HCT116 (cell line): ENCODE results near the gene EIF3B. TPM values are rescaled to one million over a fixed set of nuclear protein-coding genes. Genes with fewer than 3 reads are reported as not detected.

Experiments used
- ATAC-seq: fragments of 200-7000 bp; cut with Tn5 transposase; 2 replicates; pipeline ENCODE4 v1.9.1; 2020; ENCODE audit warnings: mild to moderate bottlenecking, moderate library complexity
- BruUV-seq: library from RNA; stranded (reverse); fragments of 400-500 nt; replicated peaks from 2 replicates; lab custom pipeline; 2021; lab: Mats Ljungman, UMichigan
- CTCF ChIA-PET: fragments of 300-600 bp; sonication (Branson Sonifier 250); formaldehyde crosslinking; loops from one replicate; lab custom pipeline; 2021; ENCODE audit warnings: antibody characterized with exemption; lab: Charles Lee
- POLR2A ChIA-PET: fragments of 300-600, 350-600 bp; sonication (Branson Sonifier 250); formaldehyde crosslinking; loops from one replicate; lab custom pipeline; 2021; ENCODE audit warnings: antibody characterized with exemption; lab: Charles Lee
- RAD21 ChIA-PET, 2 experiments: fragments of 300-600 bp; sonication (Branson Sonifier 250); formaldehyde crosslinking; loops; one replicate each; lab custom pipeline; 2023; ENCODE audit warnings: low total read pairs in 2 of 2; ENCODE audit not compliant: uncharacterized antibody in 2 of 2, unreplicated experiment in 2 of 2, low non-redundant PET in 1 of 2; lab: Charles Lee
- DNase-seq: peaks from one replicate; pipeline ENCODE4 v3.0.0-alpha.2; 2010; ENCODE audit warnings: low read depth, low spot score
- H2AFZ ChIP-seq: fragments of 200-600 bp; shearing (Covaris generic), sonication (generic); 2 replicates; pipeline ENCODE4 v1.6.1; 2017; ENCODE audit warnings: low read depth, mixed run types, mixed read lengths, antibody characterized with exemption, low read length; ENCODE audit not compliant: poor library complexity, severe bottlenecking
- H3K27ac ChIP-seq: 2 replicates; pipeline ENCODE4 v1.5.1; 2012; ENCODE audit warnings: low read depth, low read length
- H3K27me3 ChIP-seq: fragments of 200-600 bp; sonication (generic); 2 replicates; pipeline ENCODE4 v1.6.1; 2016; ENCODE audit warnings: mixed run types, low read length, mixed read lengths; ENCODE audit not compliant: insufficient read depth
- H3K36me3 ChIP-seq, 2 experiments: fragments of 200-500 bp in 1 of 2; fragments of 200-600 bp in 1 of 2; sonication (Bioruptor generic) in 1 of 2; sonication (generic) in 1 of 2; 2 replicates each; pipeline versions ENCODE4 v1.5.1 to v1.6.1; 2014 to 2016; ENCODE audit warnings: low read length in 2 of 2, inconsistent platforms in 1 of 2, mixed read lengths in 1 of 2, mixed run types in 1 of 2; ENCODE audit not compliant: insufficient read depth in 2 of 2, control insufficient read depth in 1 of 2
- H3K4me1 ChIP-seq, 2 experiments: fragments of 200-600 bp in 1 of 2; sonication (generic) in 1 of 2; 2 replicates each; pipeline versions ENCODE4 v1.5.1 to v1.6.1; 2012 to 2017; ENCODE audit warnings: low read length in 2 of 2, inconsistent platforms in 1 of 2, mild to moderate bottlenecking in 1 of 2, mixed read lengths in 1 of 2, mixed run types in 1 of 2, moderate library complexity in 1 of 2; ENCODE audit not compliant: insufficient read depth in 2 of 2, control insufficient read depth in 1 of 2
- H3K4me2 ChIP-seq: fragments of 200-600 bp; sonication (generic); 2 replicates; pipeline ENCODE4 v1.6.1; 2017; ENCODE audit warnings: mixed run types, low read length, mixed read lengths
- H3K4me3 ChIP-seq, 2 experiments: fragments of 200-600 bp in 1 of 2; sonication (generic) in 1 of 2; replicated peaks in 1 of 2; 2 replicates each; pipeline ENCODE4 v1.5.1; 2011 to 2016; ENCODE audit warnings: low read length in 2 of 2, control low read depth in 1 of 2, low read depth in 1 of 2, mild to moderate bottlenecking in 1 of 2, mixed read lengths in 1 of 2, mixed run types in 1 of 2
- H3K79me2 ChIP-seq: fragments of 200-600 bp; sonication (generic); 2 replicates; pipeline ENCODE4 v1.6.1; 2017; ENCODE audit warnings: mild to moderate bottlenecking, mixed run types, low read length, moderate library complexity, mixed read lengths; ENCODE audit not compliant: insufficient read depth
- H3K9ac ChIP-seq: fragments of 200-600 bp; sonication (generic); 2 replicates; pipeline ENCODE4 v1.6.1; 2016; ENCODE audit warnings: low read length, mixed read lengths
- H3K9me2 ChIP-seq: fragments of 200-600 bp; sonication (generic), shearing (Covaris generic); 2 replicates; pipeline ENCODE4 v1.6.1; 2017; ENCODE audit warnings: mixed run types, mild to moderate bottlenecking, moderate library complexity; ENCODE audit not compliant: insufficient read depth
- H3K9me3 ChIP-seq, 2 experiments: fragments of 200-500 bp in 1 of 2; fragments of 200-600 bp in 1 of 2; sonication (Bioruptor generic) in 1 of 2; sonication (generic) in 1 of 2; 2 replicates each; pipeline ENCODE4 v1.6.1; 2014 to 2017; ENCODE audit warnings: low read length in 2 of 2, mixed read lengths in 2 of 2, inconsistent platforms in 1 of 2, low read depth in 1 of 2, mild to moderate bottlenecking in 1 of 2, mixed run types in 1 of 2, moderate library complexity in 1 of 2; ENCODE audit not compliant: control insufficient read depth in 1 of 2, insufficient read depth in 1 of 2
- H4K20me1 ChIP-seq: fragments of 200-600 bp; sonication (generic), shearing (Covaris generic); 2 replicates; pipeline ENCODE4 v1.6.1; 2017; ENCODE audit warnings: mixed run types, mild to moderate bottlenecking, moderate library complexity; ENCODE audit not compliant: insufficient read depth
- CBX3 ChIP-seq: IDR thresholded peaks from 2 replicates; pipeline ENCODE4 v1.6.1; 2012; ENCODE audit warnings: low read depth
- MAX ChIP-seq: IDR thresholded peaks from 2 replicates; pipeline ENCODE4 v1.6.1; 2012
- POLR2AphosphoS5 ChIP-seq: IDR thresholded peaks from 2 replicates; pipeline ENCODE4 v1.6.1; 2011; ENCODE audit warnings: mild to moderate bottlenecking, low read depth, low read length, moderate library complexity
- REST ChIP-seq: IDR thresholded peaks from 2 replicates; pipeline ENCODE4 v1.6.1; 2012; ENCODE audit warnings: low read depth
- TCF7L2 ChIP-seq: IDR thresholded peaks from 2 replicates; pipeline ENCODE4 v1.7.0; 2011; ENCODE audit warnings: borderline replicate concordance, inconsistent platforms; ENCODE audit not compliant: insufficient read depth, insufficient read length; ENCODE audit errors: extremely low read depth
- intact Hi-C: fragments of 100-400 bp; cut with micrococcal nuclease; formaldehyde crosslinking; loops from 2 replicates; pipeline ENCODE4 v1.10.0; 2022
- total RNA-seq: library from RNA; stranded (reverse); gene quantifications from one replicate; pipeline ENCODE4 v1.2.1, GENCODE V29; 2021; ENCODE audit not compliant: unreplicated experiment

The EIF3B gene
- total RNA-seq, 1 experiment from 2014 or later: 324 TPM

DNA sequence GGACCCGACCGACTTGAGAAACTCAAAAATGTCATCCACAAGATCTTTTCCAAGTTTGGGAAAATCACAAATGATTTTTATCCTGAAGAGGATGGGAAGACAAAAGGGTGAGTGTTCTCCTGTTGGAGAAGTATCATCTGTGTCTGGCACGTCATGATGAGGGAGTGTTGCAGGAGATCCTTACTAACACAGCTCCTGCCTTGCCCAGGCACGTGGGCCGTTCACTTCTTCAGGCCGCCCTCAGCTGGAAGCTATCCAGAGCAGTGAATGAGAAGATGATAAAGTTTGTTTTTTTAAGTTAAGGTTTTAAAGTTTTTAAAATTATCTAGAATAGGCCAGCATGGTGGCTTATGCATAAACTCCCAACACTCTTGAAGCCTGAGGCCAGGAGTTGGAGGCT lies 6.2 kb downstream of the EIF3B start:
- Histone ChIP-seq H2AFZ (no peak overlapping the region), H3K79me2 (peaks cover 96% of the 10 kb centered on the region), H3K4me2 (no peak overlapping the region), H3K36me3 (peaks cover 55 to 81% of the 10 kb centered on the region in 2 experiments), H3K9me3 (no peaks in the 10 kb centered on the region), H3K4me3 (no peak overlapping the region), H3K9ac (no peak overlapping the region), H3K27ac (no peak overlapping the region), H3K9me2 (no peaks in the 10 kb centered on the region), H3K4me1 (peaks cover 5 to 18% of the 10 kb centered on the region in 2 experiments; a peak in 3 of 4 replicates), H4K20me1 (peaks cover 57% of the 10 kb centered on the region; the same call in 1 of the 2 replicates), H3K27me3 (no peaks in the 10 kb centered on the region)
- no TSS peak for BruUV-seq
- RAD21 ChIA-PET: no interaction called here
- CTCF ChIA-PET: interaction anchor here (0.6 kb wide), 1 partner anchor 51 kb away, joined by 3 read pairs; no protein-coding TSS in a partner anchor
- intact Hi-C loops: no loop called here
- no peak for ATAC-seq
- TF ChIP-seq REST: no peak
- no peak for TF ChIP-seq CBX3
- TF ChIP-seq TCF7L2: no peak
- no peak for DNase-seq
- POLR2A ChIA-PET: no interaction called here

- TF ChIP-seq POLR2AphosphoS5: no peak
- TF ChIP-seq MAX: no peak
- no peak for TF ChIP-seq TCF7L2
- TF ChIP-seq, all 23 proteins: peak for 0
- H3K36me3 ChIP-seq: peaks cover 65 to 88% of the 10 kb centered on the region in 2 experiments
- no peaks in the 10 kb centered on the region for H3K27me3 ChIP-seq
- H4K20me1 ChIP-seq: peaks cover 45% of the 10 kb centered on the region; the same call in 1 of the 2 replicates
- CTCF ChIA-PET: no interaction called here
- H3K4me1 ChIP-seq: peaks cover 0 to 2% of the 10 kb centered on the region in 2 experiments; a peak in 1 of 4 replicates
- H3K79me2 ChIP-seq: peaks cover 94% of the 10 kb centered on the region
- no TSS peak for BruUV-seq
- intact Hi-C loops: no loop called here
- no peaks in the 10 kb centered on the region for H3K9me3 ChIP-seq
- ATAC-seq (no peak), DNase-seq (no peak)
- RAD21 ChIA-PET: no interaction called here
- no peaks in the 10 kb centered on the region for H3K9me2 ChIP-seq
- no peak overlapping the region for H3K4me2 ChIP-seq
- no peak overlapping the region for H3K9ac ChIP-seq
- POLR2A ChIA-PET: no interaction called here
- H3K4me3 ChIP-seq: no peak overlapping the region
- H2AFZ ChIP-seq: no peak overlapping the region
- H3K27ac ChIP-seq: no peak overlapping the region
These were observed 7.9 kb downstream of the EIF3B start for GRCh38 chr7:2362385-2363088.
